IMR-90 (cell line): ENCODE results near the gene ACADS.

Source experiments
- FOS ChIP-seq: fragments of 150-350 bp; IDR thresholded peaks from 2 replicates; pipeline ENCODE4 v1.6.1; 2016; ENCODE audit warnings: low read depth, low read length
- POLR2A ChIP-seq: IDR thresholded peaks from 2 replicates; pipeline ENCODE4 v1.6.1; 2012; ENCODE audit warnings: mild to moderate bottlenecking, low read depth, low read length
- RCOR1 ChIP-seq: IDR thresholded peaks from 2 replicates; pipeline ENCODE4 v1.6.1; 2012; ENCODE audit warnings: mild to moderate bottlenecking, low read length, improper control_type of control experiment; ENCODE audit not compliant: insufficient replicate concordance

DNA sequence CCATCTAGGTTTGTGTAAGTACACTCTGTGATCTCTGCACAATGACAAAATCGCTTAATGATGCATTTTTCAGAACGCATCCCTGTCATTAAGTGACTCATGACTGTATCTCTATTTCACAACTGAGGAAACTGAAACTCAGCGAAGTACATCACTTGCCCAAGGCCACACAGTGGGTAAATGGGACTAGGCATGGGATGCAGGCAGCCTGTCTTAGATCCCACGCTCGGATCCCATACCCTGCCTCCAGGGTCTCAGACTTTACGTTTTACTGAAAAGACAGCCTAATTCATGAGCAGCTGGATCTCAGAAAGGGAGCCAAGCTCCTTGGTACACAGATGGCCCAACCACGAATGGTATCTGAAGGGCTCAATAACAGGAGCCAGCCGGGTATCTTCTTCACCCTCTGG, 41.1 kb upstream of the ACADS start:
- TF ChIP-seq FOS (no peak), POLR2A (no peak), RCOR1 (no peak)
